IPS-NIHi7 (cell line): Measurements from ENCODE around the gene CFAP46.
"Not testable (repeated sequence)": the region's sequence is repeated elsewhere in the genome, so short reads cannot be mapped to it uniquely, and the experiment has no call there.

Experiments used
- DNase-seq: peaks from one replicate; pipeline ENCODE4 v3.0.0; 2012; ENCODE audit warnings: mixed read lengths; ENCODE audit errors: extremely low spot score

CFAP46 gene

GRCh38 chr10:132944510-132944909 is 2.1 kb upstream of the CFAP46 start:
- DNase-seq, result no peak

GRCh38 chr10:132943791-132944404 is 1.5 kb upstream of the CFAP46 start:
- DNase-seq, result no peak

GRCh38 chr10:132943058-132943790 is 854 bp upstream of the CFAP46 start:
- no peak for DNase-seq

GRCh38 chr10:132941640-132942051 is 724 bp downstream of the CFAP46 start:
- no peak for DNase-seq

GRCh38 chr10:132940791-132941465 is 1.4 kb downstream of the CFAP46 start:
- DNase-seq, result no peak

- DNase-seq, result peak; percentile 79
These were observed 2.2 kb downstream of the CFAP46 start for GRCh38 chr10:132939957-132940790.

GRCh38 chr10:132939378-132939955 is 2.9 kb downstream of the CFAP46 start:
- DNase-seq, result no peak

GRCh38 chr10:132938472-132939339 is 3.7 kb downstream of the CFAP46 start:
- DNase-seq, result peak; percentile 82

GRCh38 chr10:132937861-132938260 is 4.5 kb downstream of the CFAP46 start:
- no peak for DNase-seq

- no peak for DNase-seq
These were observed 7.4 kb downstream of the CFAP46 start for GRCh38 chr10:132934953-132935352.

GRCh38 chr10:132933308-132934042 is 8.9 kb downstream of the CFAP46 start:
- no peak for DNase-seq

- no peak for DNase-seq
These were observed 9.7 kb downstream of the CFAP46 start for GRCh38 chr10:132932461-132933307.

GRCh38 chr10:132931258-132932250 is 10.8 kb downstream of the CFAP46 start:
- not testable (repeated sequence) for DNase-seq

- not testable (repeated sequence) for DNase-seq
These were observed 11.7 kb downstream of the CFAP46 start for GRCh38 chr10:132930701-132931100.

GRCh38 chr10:132929953-132930548 is 12.3 kb downstream of the CFAP46 start:
- no peak for DNase-seq

- DNase-seq, result no peak
These were observed 12.9 kb downstream of the CFAP46 start for GRCh38 chr10:132929480-132929879.

- no peak for DNase-seq
These were observed 14.1 kb downstream of the CFAP46 start for GRCh38 chr10:132928261-132928660.
